Right ventricle myocardium superior (tissue), 1 donor: ENCODE results near the gene KIF17. TPM values are rescaled to one million over a fixed set of nuclear protein-coding genes. Genes with fewer than 3 reads are reported as not detected.

Experiments used
- ATAC-seq: fragments of 200-7000 bp; cut with Tn5 transposase; one replicate; pipeline ENCODE4 v1.9.1; 2020; ENCODE audit warnings: mild to moderate bottlenecking; ENCODE audit not compliant: poor library complexity
- DNase-seq: peaks from one replicate; pipeline ENCODE4 v3.0.0-alpha.2; 2020
- intact Hi-C: fragments of 100-400 bp; cut with DNase I; formaldehyde crosslinking; loops from one replicate; pipeline ENCODE4 v1.11.2; 2022
- total RNA-seq: library from RNA; stranded (reverse); fragmentation: NEBNext Ultra II Directional; extraction: Animal tissue kit (Norgen Biotek cat#: 25700); gene quantifications from one replicate; pipeline ENCODE4 v1.2.1, GENCODE V29; 2021
- donor health status: DM: no; HTN: yes; CAD: no; lungs with severe emphysema.

The KIF17 gene
- total RNA-seq, 1 donor from 2014 or later: 5.2 TPM

- ATAC-seq (no peak), DNase-seq (no peak)
- intact Hi-C loops: loop anchor here (5.0 kb wide), 1 partner anchor 122 kb away; no protein-coding TSS in a partner anchor
These were observed 73.4 kb downstream of the KIF17 start for GRCh38 chr1:20644416-20644815.

- ATAC-seq: no peak
- no peak for DNase-seq
- intact Hi-C loops: loop anchor here (5.0 kb wide), 1 partner anchor 121 kb away; no protein-coding TSS in a partner anchor
These were observed 74.7 kb downstream of the KIF17 start for GRCh38 chr1:20643080-20643479.

GRCh38 chr1:20641975-20642374 lies 75.8 kb downstream of the KIF17 start:
- ATAC-seq (no peak), DNase-seq (no peak)
- intact Hi-C loops: loop anchor here (5.0 kb wide), 1 partner anchor 120 kb away; no protein-coding TSS in a partner anchor

GRCh38 chr1:20640183-20640597 lies 77.6 kb downstream of the KIF17 start:
- no peak for DNase-seq
- intact Hi-C loops: loop anchor here (5.0 kb wide), 1 partner anchor 118 kb away; no protein-coding TSS in a partner anchor
- ATAC-seq: peak; percentile 69

GRCh38 chr1:20636785-20637347 lies 80.9 kb downstream of the KIF17 start:
- intact Hi-C loops: no loop called here
- ATAC-seq: no peak

GRCh38 chr1:20634594-20635084 lies 83.2 kb downstream of the KIF17 start:
- ATAC-seq (peak; percentile 76), DNase-seq (peak; percentile 63)
- intact Hi-C loops: loop anchor here (5.0 kb wide), 2 partner anchors 47 to 62 kb away; partner anchors contain the start of gene CDA

More at GRCh38 chr1:20636785-20637347, 80.9 kb downstream of the KIF17 start:
- DNase-seq: no peak

- DNase-seq (no peak), ATAC-seq (peak; percentile 3)
- intact Hi-C loops: loop anchor here (5.0 kb wide), 2 partner anchors 47 to 62 kb away; partner anchors contain the start of gene CDA
These were observed 83.7 kb downstream of the KIF17 start for GRCh38 chr1:20634065-20634593.

- intact Hi-C loops: loop anchor here (5.0 kb wide), 2 partner anchors 46 to 61 kb away; partner anchors contain the start of gene CDA
- DNase-seq (peak; percentile 89), ATAC-seq (peak; percentile 95)
These were observed 84.4 kb downstream of the KIF17 start, which contains the start of gene PINK1 for GRCh38 chr1:20633190-20634064. TSS of gene PINK1 (plus strand) at chr1:20633458. CDS start at chr1:20633549, 91 bp downstream.

- no peak for ATAC-seq
- intact Hi-C loops: loop anchor here (5.0 kb wide), 2 partner anchors 45 to 60 kb away; partner anchors contain the start of gene CDA
- DNase-seq: no peak
These were observed 85.4 kb downstream of the KIF17 start for GRCh38 chr1:20632386-20632785.

GRCh38 chr1:20630729-20631128 lies 87.1 kb downstream of the KIF17 start:
- intact Hi-C loops: loop anchor here (5.0 kb wide), 2 partner anchors 43 to 58 kb away; partner anchors contain the start of gene CDA
- ATAC-seq (no peak), DNase-seq (no peak)

GRCh38 chr1:20626524-20626923 lies 91.3 kb downstream of the KIF17 start:
- no peak for DNase-seq
- intact Hi-C loops: no loop called here
- no peak for ATAC-seq

- intact Hi-C loops: no loop called here
- DNase-seq (no peak), ATAC-seq (no peak)
These were observed 91.7 kb downstream of the KIF17 start for GRCh38 chr1:20626098-20626427.

GRCh38 chr1:20625176-20626097 lies 92.4 kb downstream of the KIF17 start:
- DNase-seq (no peak), ATAC-seq (no peak)
- intact Hi-C loops: no loop called here

- intact Hi-C loops: no loop called here
- DNase-seq (no peak), ATAC-seq (no peak)
These were observed 93.1 kb downstream of the KIF17 start for GRCh38 chr1:20624709-20625108.

- DNase-seq: no peak
- no peak for ATAC-seq
- intact Hi-C loops: no loop called here
These were observed 96.8 kb downstream of the KIF17 start for GRCh38 chr1:20621012-20621411.

- no peak for ATAC-seq
- no peak for DNase-seq
- intact Hi-C loops: no loop called here
These were observed 97.8 kb downstream of the KIF17 start for GRCh38 chr1:20619999-20620398.

GRCh38 chr1:20618550-20618949 lies 99.3 kb downstream of the KIF17 start:
- intact Hi-C loops: no loop called here
- no peak for DNase-seq
- no peak for ATAC-seq

- intact Hi-C loops: no loop called here
- DNase-seq (no peak), ATAC-seq (no peak)
These were observed 100.8 kb downstream of the KIF17 start for GRCh38 chr1:20616847-20617487.
